RWPE1 (cell line): ENCODE data around the gene UFSP2.
A peak's percentile ranks its signal among the peaks of the same experiment; 100 is the strongest.

Experiments used
- CTCF ChIA-PET: fragments of 350-600 bp; sonication (Branson Sonifier 250); formaldehyde crosslinking; extraction: SDS; loops from one replicate; lab custom pipeline; 2021; lab: Yijun Ruan, JAX
- POLR2A ChIA-PET: fragments of 400-600 bp; formaldehyde crosslinking; extraction: SDS; loops from one replicate; lab custom pipeline; 2020; ENCODE audit warnings: antibody characterized with exemption; ENCODE audit not compliant: low non-redundant PET; lab: Yijun Ruan, JAX
- DNase-seq: peaks from one replicate; pipeline ENCODE4 v3.0.0; 2012; ENCODE audit warnings: low spot score
- H3K27ac ChIP-seq: fragments of 450-650 bp; 2 replicates; pipeline ENCODE4 v1.5.1; 2017
- CTCF ChIP-seq: fragments of 450-650 bp; conservative IDR thresholded peaks from 2 replicates; pipeline ENCODE4 v1.5.1; 2017; ENCODE audit warnings: low read depth, mild to moderate bottlenecking

UFSP2 gene

DNA sequence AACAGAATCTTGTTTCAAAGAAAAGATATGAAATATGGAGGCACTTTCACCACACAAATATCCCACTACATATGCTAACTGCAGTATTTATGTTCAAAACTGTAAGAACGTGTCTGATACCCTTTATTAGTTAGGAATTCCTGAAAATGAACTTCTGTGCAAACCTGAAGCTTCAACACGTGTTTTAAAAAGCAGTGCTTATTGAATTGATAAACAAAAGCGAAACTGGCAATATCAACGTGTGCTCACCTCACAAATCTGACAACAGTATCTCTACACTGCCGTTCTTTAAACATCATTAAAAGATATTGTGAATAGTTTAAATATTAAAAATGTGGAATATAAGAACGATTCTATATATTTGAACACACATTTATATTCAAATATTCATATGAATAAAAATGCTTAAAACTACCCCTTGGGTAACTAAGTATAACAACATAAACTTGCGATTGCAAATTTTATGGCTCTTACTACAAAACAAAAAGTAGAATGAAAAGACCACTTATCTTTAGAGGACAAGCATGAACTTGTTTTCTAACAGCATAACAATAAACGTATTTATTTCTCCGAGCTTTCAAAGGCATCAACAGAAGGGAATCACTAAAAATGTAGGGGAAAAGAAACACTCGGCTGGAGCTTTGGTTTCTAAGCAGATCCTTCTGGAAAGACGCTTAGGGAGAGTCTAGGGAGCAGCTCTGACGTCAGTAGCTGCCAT, 30.4 kb downstream of the UFSP2 start, which contains the start of gene LRP2BP:
TSS of gene LRP2BP (minus strand) at position 687 of the 718 bp plus-strand sequence. CDS start 17,738 bp downstream, outside the sequence.
- no peak for TF ChIP-seq CTCF
- no peak for DNase-seq
- ChIA-PET POLR2A (interaction anchor here (1.1 kb wide), 1 partner anchor 43 kb away, joined by 3 read pairs; no protein-coding TSS in a partner anchor), CTCF (interaction anchor here (0.5 kb wide), 1 partner anchor 11 kb away, joined by 3 read pairs; no protein-coding TSS in a partner anchor)
- peak within 1 kb of the TSS; percentile 99 for H3K27ac ChIP-seq

DNA sequence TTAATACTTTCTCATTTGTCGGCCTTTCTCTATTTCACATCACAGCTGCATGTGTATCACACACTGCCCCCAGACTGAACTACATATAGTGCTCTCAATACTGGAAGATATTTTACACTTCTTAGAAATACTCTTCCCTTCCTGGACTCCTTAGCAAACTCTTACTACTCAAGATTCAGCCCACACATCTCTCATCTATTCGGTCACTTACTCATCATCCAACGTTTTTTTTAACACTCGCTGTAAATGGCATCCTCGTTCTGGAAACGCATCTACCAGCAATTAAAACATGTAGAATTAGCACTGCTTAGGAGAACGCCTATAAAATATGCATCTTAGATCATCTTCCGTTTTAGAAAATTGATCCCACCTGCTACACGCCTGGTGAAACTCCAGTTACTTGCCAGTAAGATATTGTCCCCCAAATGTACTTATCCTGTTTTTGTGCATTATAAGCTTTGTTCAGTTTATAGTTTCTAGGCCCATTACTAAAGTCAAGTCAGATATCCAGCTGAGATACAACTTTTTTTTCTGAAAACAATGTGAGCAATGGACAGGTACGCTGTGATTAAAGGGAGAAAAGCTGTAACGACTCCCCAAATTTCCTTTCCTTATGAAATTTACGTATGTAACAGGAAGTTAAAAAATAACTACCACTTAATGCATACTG, 31.1 kb downstream of the UFSP2 start:
- no peak overlapping the region for H3K27ac ChIP-seq
- no peak for TF ChIP-seq CTCF
- POLR2A ChIA-PET = interaction anchor here (1.1 kb wide), 1 partner anchor 42 kb away, joined by 3 read pairs; no protein-coding TSS in a partner anchor
- CTCF ChIA-PET = no interaction called here
- DNase-seq = no peak

DNA sequence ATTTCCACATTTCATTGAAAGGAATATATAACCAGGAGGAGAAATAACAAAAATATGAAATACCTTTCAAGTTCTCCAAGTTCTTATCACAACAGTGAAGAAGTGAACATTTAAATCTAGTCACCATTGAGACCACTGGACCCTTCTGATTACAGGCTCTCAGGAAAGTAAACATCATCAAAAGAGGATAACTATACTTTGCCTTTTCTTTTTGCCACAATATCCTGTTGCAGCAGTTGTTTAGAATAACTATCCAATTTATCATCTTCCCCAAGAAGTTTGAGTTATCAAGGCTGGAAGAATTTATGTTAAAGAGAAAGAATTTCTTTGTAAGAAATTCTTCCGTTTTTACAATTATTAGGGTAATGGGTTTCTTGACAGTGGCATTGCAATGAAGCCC, 33.6 kb downstream of the UFSP2 start:
- no peak overlapping the region for H3K27ac ChIP-seq
- no peak for TF ChIP-seq CTCF
- no peak for DNase-seq
- CTCF ChIA-PET = interaction anchor here (0.7 kb wide), 1 partner anchor 53 kb away, joined by 3 read pairs; no protein-coding TSS in a partner anchor
- POLR2A ChIA-PET = no interaction called here

DNA sequence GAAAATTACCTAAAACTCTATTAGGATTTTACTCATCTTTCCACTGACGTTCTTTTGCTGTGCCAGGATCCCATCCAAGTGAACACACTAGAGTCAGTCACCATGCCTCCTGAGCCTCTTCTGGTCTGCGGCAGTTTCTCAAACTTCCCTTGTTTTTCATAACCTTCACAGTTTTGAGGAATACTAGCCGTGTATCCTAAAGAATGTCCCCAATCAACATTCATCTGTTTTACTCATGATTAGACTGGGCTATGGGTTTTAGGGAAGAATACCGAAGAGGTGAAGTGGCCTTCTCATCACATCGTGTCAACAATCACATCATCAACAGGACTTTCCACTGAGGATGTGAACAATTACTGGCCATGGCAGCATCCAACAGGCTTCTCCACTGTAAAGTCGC, 34.8 kb downstream of the UFSP2 start:
- CTCF ChIA-PET = no interaction called here
- no peak for DNase-seq
- POLR2A ChIA-PET = no interaction called here
- no peak overlapping the region for H3K27ac ChIP-seq
- no peak for TF ChIP-seq CTCF

DNA sequence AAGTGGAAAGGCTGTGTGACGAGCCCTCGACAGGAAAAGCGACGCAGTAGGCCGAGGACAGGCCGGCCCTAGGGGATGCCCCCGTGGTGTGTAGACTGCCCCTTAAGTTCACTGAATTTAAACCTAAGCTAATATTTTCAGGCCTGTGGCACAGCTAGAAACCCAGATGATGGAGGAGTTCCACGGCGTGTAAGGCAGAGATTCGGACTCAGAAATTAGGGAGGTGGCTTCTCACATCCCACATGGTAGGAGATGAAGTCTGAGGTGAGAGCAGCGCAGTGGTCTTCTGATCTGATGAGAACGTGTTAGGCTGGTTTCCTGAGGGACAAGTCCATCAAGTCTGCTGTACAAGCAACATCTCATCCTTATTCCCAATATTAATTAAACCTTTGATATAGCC, 37.8 kb downstream of the UFSP2 start:
- ChIA-PET POLR2A (no interaction called here), CTCF (no interaction called here)
- no peak for DNase-seq
- 0 out of 2 replicates have a peak overlapping the region, but pooled peaks have one; percentile 14 for H3K27ac ChIP-seq
- no peak for TF ChIP-seq CTCF

GRCh38 chr4:185384930-185385331, 40.8 kb downstream of the UFSP2 start:
- TF ChIP-seq CTCF = no peak
- no peak for DNase-seq
- H3K27ac ChIP-seq = peak overlapping the region; percentile 71
- ChIA-PET POLR2A (no interaction called here), CTCF (no interaction called here)
